ENCODE data around the gene FBN3.

FBN3 gene

DNA sequence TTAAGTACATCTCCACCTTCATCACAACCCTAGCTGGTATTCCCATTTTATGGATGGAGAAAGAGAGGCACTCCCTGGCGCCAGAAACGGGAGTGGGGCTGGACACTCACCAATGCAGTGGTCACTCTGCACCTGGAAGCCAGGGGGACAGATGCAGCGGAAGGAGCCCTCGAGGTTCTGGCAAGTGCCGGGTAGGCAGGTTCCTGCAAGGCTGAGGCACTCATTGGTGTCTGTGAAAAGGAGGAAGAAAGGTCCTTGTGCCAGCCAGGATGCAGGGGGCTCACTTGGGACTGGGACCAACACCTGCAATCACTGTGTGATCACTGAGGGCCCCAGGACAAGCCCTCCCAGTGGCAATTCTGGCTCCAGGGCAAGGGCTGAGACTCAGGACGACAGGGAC, 55.1 kb downstream of the FBN3 start:
- TF ChIP-seq, protein P1, sequence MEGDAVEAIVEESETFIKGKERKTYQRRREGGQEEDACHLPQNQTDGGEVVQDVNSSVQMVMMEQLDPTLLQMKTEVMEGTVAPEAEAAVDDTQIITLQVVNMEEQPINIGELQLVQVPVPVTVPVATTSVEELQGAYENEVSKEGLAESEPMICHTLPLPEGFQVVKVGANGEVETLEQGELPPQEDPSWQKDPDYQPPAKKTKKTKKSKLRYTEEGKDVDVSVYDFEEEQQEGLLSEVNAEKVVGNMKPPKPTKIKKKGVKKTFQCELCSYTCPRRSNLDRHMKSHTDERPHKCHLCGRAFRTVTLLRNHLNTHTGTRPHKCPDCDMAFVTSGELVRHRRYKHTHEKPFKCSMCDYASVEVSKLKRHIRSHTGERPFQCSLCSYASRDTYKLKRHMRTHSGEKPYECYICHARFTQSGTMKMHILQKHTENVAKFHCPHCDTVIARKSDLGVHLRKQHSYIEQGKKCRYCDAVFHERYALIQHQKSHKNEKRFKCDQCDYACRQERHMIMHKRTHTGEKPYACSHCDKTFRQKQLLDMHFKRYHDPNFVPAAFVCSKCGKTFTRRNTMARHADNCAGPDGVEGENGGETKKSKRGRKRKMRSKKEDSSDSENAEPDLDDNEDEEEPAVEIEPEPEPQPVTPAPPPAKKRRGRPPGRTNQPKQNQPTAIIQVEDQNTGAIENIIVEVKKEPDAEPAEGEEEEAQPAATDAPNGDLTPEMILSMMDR (conservative IDR thresholded peaks at IDR 0.05; ENCODE audit: control insufficient read depth, insufficient read depth, low read depth, low read length) = no peak
- no peak for DNase-seq (ENCODE audit: low read depth)

GRCh38 chr19:8093740-8094139, 55.7 kb downstream of the FBN3 start:
- DNase-seq (ENCODE audit: low read depth) = no peak
- no peak overlapping the region for H3K4me3 ChIP-seq (ENCODE audit: control insufficient read depth, low read depth, low read length)
- TF ChIP-seq, protein P1 (conservative IDR thresholded peaks at IDR 0.05; ENCODE audit: control insufficient read depth, insufficient read depth, low read depth, low read length) = no peak

More for the DNA sequence above, 55.1 kb downstream of the FBN3 start:
- H3K4me3 ChIP-seq (ENCODE audit: control insufficient read depth, low read depth, low read length) = no peak overlapping the region

- no peak overlapping the region for H3K4me3 ChIP-seq (ENCODE audit: control insufficient read depth, low read depth, low read length)
- TF ChIP-seq, protein P1 (conservative IDR thresholded peaks at IDR 0.05; ENCODE audit: control insufficient read depth, insufficient read depth, low read depth, low read length) = no peak
- no peak for DNase-seq (ENCODE audit: low read depth)
These were observed 58.4 kb downstream of the FBN3 start for GRCh38 chr19:8090950-8091349.

DNA sequence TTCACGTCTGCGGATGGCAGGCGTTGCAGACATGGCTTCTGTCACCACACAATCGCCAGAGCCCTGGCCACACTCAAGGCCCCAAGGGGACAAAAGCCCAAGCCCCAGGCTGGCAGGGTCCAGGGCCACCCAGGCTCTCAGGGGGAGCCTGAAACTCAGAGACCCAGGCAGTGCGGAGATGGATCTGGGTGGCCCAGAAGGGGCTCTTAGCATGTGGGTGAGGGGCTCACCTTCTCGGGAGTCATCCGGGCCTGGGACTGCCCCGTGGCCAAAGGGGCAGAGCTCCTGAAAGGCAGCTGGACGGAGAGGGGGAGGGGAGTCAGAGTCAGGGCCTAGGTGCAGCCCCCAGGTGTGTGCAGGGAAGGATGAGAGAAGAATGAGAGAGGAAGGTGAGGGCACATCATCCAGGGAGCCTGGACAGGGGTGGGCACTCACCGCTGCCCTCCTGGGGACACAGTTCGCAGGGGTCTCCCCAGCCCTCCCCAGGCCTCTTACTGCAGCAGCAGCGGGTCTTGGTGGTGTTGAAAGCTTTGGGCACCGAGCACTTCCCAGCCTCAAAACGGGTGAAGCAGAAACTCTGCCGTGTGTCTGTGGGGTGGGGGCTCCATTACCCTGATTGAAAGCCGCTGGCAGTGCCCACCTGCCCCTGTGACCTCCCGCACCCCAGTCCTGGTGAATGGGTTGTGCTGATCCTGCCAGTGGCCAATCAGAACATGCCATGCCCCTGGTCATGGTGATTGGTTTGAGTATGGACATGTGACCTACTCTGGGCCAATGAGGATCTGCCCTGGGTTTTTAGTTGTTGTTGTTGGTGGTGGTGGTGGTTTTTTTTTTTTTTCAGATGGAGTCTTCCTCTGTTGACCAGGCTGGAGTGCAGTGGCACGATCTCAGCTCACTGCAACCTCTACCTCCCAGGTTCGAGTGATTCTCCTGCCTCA, 59.5 kb downstream of the FBN3 start:
- TF ChIP-seq, protein P1 (conservative IDR thresholded peaks at IDR 0.05; ENCODE audit: control insufficient read depth, insufficient read depth, low read depth, low read length) = no peak

GRCh38 chr19:8088752-8089663, 60.4 kb downstream of the FBN3 start:
- DNase-seq (ENCODE audit: low read depth) = no peak
- TF ChIP-seq, protein P1 (conservative IDR thresholded peaks at IDR 0.05; ENCODE audit: control insufficient read depth, insufficient read depth, low read depth, low read length) = no peak
- no peak overlapping the region for H3K4me3 ChIP-seq (ENCODE audit: control insufficient read depth, low read depth, low read length)

More for the DNA sequence above, 59.5 kb downstream of the FBN3 start:
- no peak overlapping the region for H3K4me3 ChIP-seq (ENCODE audit: control insufficient read depth, low read depth, low read length)
- no peak for DNase-seq (ENCODE audit: low read depth)

GRCh38 chr19:8087876-8088275, 61.5 kb downstream of the FBN3 start:
- no peak for DNase-seq (ENCODE audit: low read depth)
- H3K4me3 ChIP-seq (ENCODE audit: control insufficient read depth, low read depth, low read length) = no peak overlapping the region
- TF ChIP-seq, protein P1 (conservative IDR thresholded peaks at IDR 0.05; ENCODE audit: control insufficient read depth, insufficient read depth, low read depth, low read length) = no peak
